HepG2 (cell line): ENCODE results near the gene RAB18. TPM values are rescaled to one million over a fixed set of nuclear protein-coding genes. Genes with fewer than 3 reads are reported as not detected.
A peak's percentile ranks its signal among the peaks of the same experiment; 100 is the strongest.

ENCODE experiments used
- AGO1 ChIP-seq: fragments of 200-400 bp; formaldehyde crosslinking; IDR thresholded peaks from 2 replicates; pipeline ENCODE4 v1.6.1; 2017; ENCODE audit warnings: mild to moderate bottlenecking, low read depth, low read length, moderate library complexity; ENCODE audit not compliant: poor library complexity, severe bottlenecking
- ARHGAP35 ChIP-seq: sonication (generic); formaldehyde crosslinking; IDR thresholded peaks from 2 replicates; pipeline ENCODE4 v1.9.0; 2022; ENCODE audit warnings: mild to moderate bottlenecking, inconsistent platforms, moderate library complexity, missing genetic modification reagents, borderline replicate concordance
- ARID5B ChIP-seq: IDR thresholded peaks from 2 replicates; pipeline ENCODE4 v1.4.0; 2020; ENCODE audit warnings: mild to moderate bottlenecking, missing genetic modification reagents
- ASH2L ChIP-seq: fragments of 300-600, 200-600 bp; sonication (generic); IDR thresholded peaks from 2 replicates; pipeline ENCODE4 v1.7.0; 2017; ENCODE audit warnings: low read depth, mild to moderate bottlenecking, moderate library complexity, mixed read lengths, low read length; ENCODE audit not compliant: insufficient read length
- FOXA1 ChIP-seq, 2 experiments: fragments of 450-650 bp in 1 of 2; sonication (generic) in 1 of 2; formaldehyde crosslinking in 1 of 2; IDR thresholded peaks; 2 replicates each; pipeline versions ENCODE4 v1.4.0 to v1.6.1; 2016 to 2020; ENCODE audit warnings: missing genetic modification reagents in 1 of 2
- HNRNPL ChIP-seq: fragments of 200-400 bp; formaldehyde crosslinking; IDR thresholded peaks from 2 replicates; pipeline ENCODE4 v1.6.1; 2017; ENCODE audit warnings: mild to moderate bottlenecking, low read depth, low read length
- JUNB ChIP-seq: sonication (generic); formaldehyde crosslinking; IDR thresholded peaks from 2 replicates; pipeline ENCODE4 v1.8.0; 2022; ENCODE audit warnings: missing genetic modification reagents, mild to moderate bottlenecking, borderline replicate concordance
- KLF16 ChIP-seq, 2 experiments: sonication (generic) in 1 of 2; formaldehyde crosslinking in 1 of 2; IDR thresholded peaks; 2 replicates each; pipeline versions ENCODE4 v1.6.1 to v1.8.0; 2016 to 2023; ENCODE audit warnings: missing genetic modification reagents in 2 of 2, missing compliant biosample characterization in 1 of 2
- MED13 ChIP-seq: sonication (generic); formaldehyde crosslinking; IDR thresholded peaks from 2 replicates; pipeline ENCODE4 v1.5.0; 2020; ENCODE audit warnings: missing genetic modification reagents
- ZKSCAN8 ChIP-seq: IDR thresholded peaks from 2 replicates; pipeline ENCODE4 v1.6.1; 2016; ENCODE audit warnings: borderline replicate concordance, missing genetic modification reagents, missing compliant biosample characterization
- ZNF3 ChIP-seq: IDR thresholded peaks from 2 replicates; pipeline ENCODE4 v1.7.0; 2017; ENCODE audit warnings: inconsistent platforms
- ZNF317 ChIP-seq: sonication (generic); formaldehyde crosslinking; IDR thresholded peaks from 2 replicates; pipeline ENCODE4 v1.5.0; 2020; ENCODE audit warnings: mild to moderate bottlenecking, missing genetic modification reagents
- ZNF331 ChIP-seq: sonication (generic); formaldehyde crosslinking; IDR thresholded peaks from 2 replicates; pipeline ENCODE4 v1.4.0; 2020; ENCODE audit warnings: missing genetic modification reagents
- ZNF34 ChIP-seq: sonication (generic); formaldehyde crosslinking; IDR thresholded peaks from 2 replicates; pipeline ENCODE4 v1.4.0; 2020; ENCODE audit warnings: mild to moderate bottlenecking, missing genetic modification reagents, borderline replicate concordance
- ZNF350 ChIP-seq: sonication (generic); formaldehyde crosslinking; IDR thresholded peaks from 2 replicates; pipeline ENCODE4 v1.4.0; 2020; ENCODE audit warnings: mild to moderate bottlenecking, low read depth, missing genetic modification reagents, borderline replicate concordance
- ZNF619 ChIP-seq: sonication (generic); formaldehyde crosslinking; IDR thresholded peaks from 2 replicates; pipeline ENCODE4 v1.4.0; 2020; ENCODE audit warnings: mild to moderate bottlenecking, missing genetic modification reagents
- ZNF83 ChIP-seq: sonication (generic); formaldehyde crosslinking; IDR thresholded peaks from 2 replicates; pipeline ENCODE4 v1.4.0; 2020; ENCODE audit warnings: missing genetic modification reagents, mild to moderate bottlenecking, borderline replicate concordance
- polyA plus RNA-seq, 8 experiments: library from polyadenylated mRNA; depleted of rRNA in 3 of 8; stranded (reverse) in 7 of 8; unstranded in 1 of 8; fragments of >200 nt; fragmentation: Illumina TruSeq in 4 of 8; extraction: Trizol in 4 of 8; gene quantifications; 2 replicates each; pipeline versions ENCODE4 v1.2.1 to v1.2.3, GENCODE V29; 2011 to 2016; ENCODE audit warnings: low read depth in 4 of 8, missing spikeins in 1 of 8, mixed read lengths in 1 of 8; ENCODE audit not compliant: insufficient read depth in 1 of 8
- total RNA-seq, 5 experiments: library from RNA; depleted of rRNA; stranded (reverse); fragments of >200 nt; fragmentation: Illumina TruSeq; extraction: Trizol; gene quantifications; 2 replicates each; pipeline ENCODE4 v1.2.3, GENCODE V29; 2016; ENCODE audit warnings: low read depth in 1 of 5
- TF ChIP-seq, protein P1 (sequence below): sonication (generic); formaldehyde crosslinking; IDR thresholded peaks from 2 replicates; pipeline ENCODE4 v1.4.0; 2020; ENCODE audit warnings: missing genetic modification reagents

RAB18 gene
- total and polyA plus RNA-seq, 2 of the 13 experiments (the other 11 are each of a cell fraction or from before 2014, with no cell fraction given) = 22.3 to 69.1 TPM

DNA sequence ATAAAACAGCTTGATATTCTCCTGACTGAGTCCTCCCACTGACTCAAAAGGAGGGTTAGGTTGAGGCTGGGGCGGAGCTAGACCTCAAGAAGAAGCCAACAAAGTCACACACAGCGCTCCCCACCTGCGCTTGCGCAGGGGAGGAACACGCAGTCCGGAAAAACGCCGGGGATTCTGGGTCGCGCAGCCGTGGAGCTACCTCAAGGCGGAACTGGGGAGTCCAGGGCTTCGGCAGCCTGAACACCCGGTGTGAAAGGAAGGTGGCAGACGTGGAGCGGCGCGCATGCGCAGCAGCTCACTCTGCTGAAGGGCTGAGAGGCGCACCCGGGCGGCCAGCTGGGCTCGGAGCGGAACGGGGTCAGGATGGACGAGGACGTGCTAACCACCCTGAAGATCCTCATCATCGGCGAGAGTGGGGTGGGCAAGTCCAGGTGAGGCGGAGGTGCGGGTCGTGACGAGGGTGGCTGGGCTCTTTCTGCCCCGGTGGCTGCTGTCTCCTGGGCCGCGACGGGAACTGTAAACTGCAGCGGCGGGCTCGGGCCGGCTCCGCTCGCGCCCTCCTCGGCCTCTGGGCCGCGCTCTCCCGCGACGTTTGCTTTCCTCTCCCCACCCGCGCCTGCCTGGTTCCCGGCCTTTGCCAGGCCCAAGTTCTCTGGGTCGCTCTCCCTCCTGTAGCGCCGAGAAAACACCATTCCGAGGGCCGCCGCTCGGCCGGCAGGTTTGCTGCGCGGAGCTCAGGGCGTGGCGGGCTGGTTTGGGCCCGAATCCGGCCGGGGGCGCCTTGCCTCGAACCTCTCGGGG is at the start of gene RAB18 (continued):
- TF ChIP-seq ZNF317 = peak; percentile 78
- peak; percentile 56; the same call in 1 of the 2 replicates for TF ChIP-seq ZNF619 (CRISPR knock-in tag)
- peak; percentile 87 for TF ChIP-seq ASH2L
- TF ChIP-seq ZNF34 (CRISPR knock-in tag) = peak; percentile 58; the same call in 1 of the 2 replicates
- no peak; the same call in 1 of the 2 replicates for TF ChIP-seq ARHGAP35 (CRISPR knock-in tag)
- TF ChIP-seq ZNF350 = peak; percentile 77
- peak; percentile 33 for TF ChIP-seq AGO1
- no peak; the same call in 1 of the 2 replicates for TF ChIP-seq ZNF83 (CRISPR knock-in tag)
- TF ChIP-seq MED13 (CRISPR knock-in tag) = peak; percentile 78; the same call in 1 of the 2 replicates
- TF ChIP-seq ZKSCAN8 (CRISPR knock-in tag) = peak; percentile 33; the same call in 1 of the 2 replicates
- no peak for TF ChIP-seq ZNF3
- TF ChIP-seq HNRNPL = no peak; the same call in 1 of the 2 replicates
- TF ChIP-seq ARID5B (CRISPR knock-in tag) = peak; percentile 23
- TF ChIP-seq, protein P1, sequence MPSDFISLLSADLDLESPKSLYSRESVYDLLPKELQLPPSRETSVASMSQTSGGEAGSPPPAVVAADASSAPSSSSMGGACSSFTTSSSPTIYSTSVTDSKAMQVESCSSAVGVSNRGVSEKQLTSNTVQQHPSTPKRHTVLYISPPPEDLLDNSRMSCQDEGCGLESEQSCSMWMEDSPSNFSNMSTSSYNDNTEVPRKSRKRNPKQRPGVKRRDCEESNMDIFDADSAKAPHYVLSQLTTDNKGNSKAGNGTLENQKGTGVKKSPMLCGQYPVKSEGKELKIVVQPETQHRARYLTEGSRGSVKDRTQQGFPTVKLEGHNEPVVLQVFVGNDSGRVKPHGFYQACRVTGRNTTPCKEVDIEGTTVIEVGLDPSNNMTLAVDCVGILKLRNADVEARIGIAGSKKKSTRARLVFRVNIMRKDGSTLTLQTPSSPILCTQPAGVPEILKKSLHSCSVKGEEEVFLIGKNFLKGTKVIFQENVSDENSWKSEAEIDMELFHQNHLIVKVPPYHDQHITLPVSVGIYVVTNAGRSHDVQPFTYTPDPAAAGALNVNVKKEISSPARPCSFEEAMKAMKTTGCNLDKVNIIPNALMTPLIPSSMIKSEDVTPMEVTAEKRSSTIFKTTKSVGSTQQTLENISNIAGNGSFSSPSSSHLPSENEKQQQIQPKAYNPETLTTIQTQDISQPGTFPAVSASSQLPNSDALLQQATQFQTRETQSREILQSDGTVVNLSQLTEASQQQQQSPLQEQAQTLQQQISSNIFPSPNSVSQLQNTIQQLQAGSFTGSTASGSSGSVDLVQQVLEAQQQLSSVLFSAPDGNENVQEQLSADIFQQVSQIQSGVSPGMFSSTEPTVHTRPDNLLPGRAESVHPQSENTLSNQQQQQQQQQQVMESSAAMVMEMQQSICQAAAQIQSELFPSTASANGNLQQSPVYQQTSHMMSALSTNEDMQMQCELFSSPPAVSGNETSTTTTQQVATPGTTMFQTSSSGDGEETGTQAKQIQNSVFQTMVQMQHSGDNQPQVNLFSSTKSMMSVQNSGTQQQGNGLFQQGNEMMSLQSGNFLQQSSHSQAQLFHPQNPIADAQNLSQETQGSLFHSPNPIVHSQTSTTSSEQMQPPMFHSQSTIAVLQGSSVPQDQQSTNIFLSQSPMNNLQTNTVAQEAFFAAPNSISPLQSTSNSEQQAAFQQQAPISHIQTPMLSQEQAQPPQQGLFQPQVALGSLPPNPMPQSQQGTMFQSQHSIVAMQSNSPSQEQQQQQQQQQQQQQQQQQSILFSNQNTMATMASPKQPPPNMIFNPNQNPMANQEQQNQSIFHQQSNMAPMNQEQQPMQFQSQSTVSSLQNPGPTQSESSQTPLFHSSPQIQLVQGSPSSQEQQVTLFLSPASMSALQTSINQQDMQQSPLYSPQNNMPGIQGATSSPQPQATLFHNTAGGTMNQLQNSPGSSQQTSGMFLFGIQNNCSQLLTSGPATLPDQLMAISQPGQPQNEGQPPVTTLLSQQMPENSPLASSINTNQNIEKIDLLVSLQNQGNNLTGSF (CRISPR knock-in tag) = no peak
- peak; percentile 80 for TF ChIP-seq ZNF331
- no peak for TF ChIP-seq JUNB
- peak in 1 of 2 experiments; percentile 89; a peak in 2 of 4 replicates for TF ChIP-seq KLF16 (CRISPR knock-in tag; IDR thresholded peaks at IDR 0.05)
- no peak for TF ChIP-seq FOXA1 (IDR thresholded peaks at IDR 0.05)
- no peak for TF ChIP-seq FOXA1 (CRISPR knock-in tag; IDR thresholded peaks at IDR 0.05)
